OCI-LY7 (cell line): Measurements from ENCODE around the gene COG7. TPM values are rescaled to one million over a fixed set of nuclear protein-coding genes. Genes with fewer than 3 reads are reported as not detected.
"Not testable (repeated sequence)": the region's sequence is repeated elsewhere in the genome, so short reads cannot be mapped to it uniquely, and the experiment has no call there.

Experiments
- BruUV-seq: library from RNA; stranded (reverse); fragments of 400-500 nt; replicated peaks from 2 replicates; lab custom pipeline; 2021; lab: Mats Ljungman, UMichigan
- CTCF ChIA-PET: fragments of 300-600 bp; sonication (Branson Sonifier 250); formaldehyde crosslinking; loops from one replicate; lab custom pipeline; 2022; ENCODE audit warnings: antibody characterized with exemption; ENCODE audit not compliant: unreplicated experiment; lab: Charles Lee
- POLR2A ChIA-PET: fragments of 300-600 bp; sonication (Branson Sonifier 250); formaldehyde crosslinking; loops from one replicate; lab custom pipeline; 2022; ENCODE audit warnings: antibody characterized with exemption; lab: Charles Lee
- DNase-seq: peaks from one replicate; pipeline ENCODE4 v3.0.0-alpha.2; 2015; ENCODE audit warnings: low spot score
- H2AFZ ChIP-seq: fragments of 200-600 bp; sonication (generic), shearing (Covaris generic); 2 replicates; pipeline ENCODE4 v1.6.1; 2014; ENCODE audit warnings: mild to moderate bottlenecking, antibody characterized with exemption, low read length, moderate library complexity
- H3K27ac ChIP-seq: fragments of 200-600 bp; sonication (generic); 2 replicates; pipeline ENCODE4 v1.5.1; 2014; ENCODE audit warnings: mixed run types, low read depth, mild to moderate bottlenecking, moderate library complexity, low read length, inconsistent platforms; ENCODE audit not compliant: poor library complexity, severe bottlenecking
- H3K36me3 ChIP-seq: fragments of 200-600 bp; sonication (generic); 2 replicates; pipeline ENCODE4 v1.6.1; 2014; ENCODE audit warnings: mild to moderate bottlenecking, antibody characterized with exemption, low read length, moderate library complexity, mixed read lengths; ENCODE audit not compliant: insufficient read depth
- H3K4me1 ChIP-seq: fragments of 200-600 bp; sonication (generic); 2 replicates; pipeline ENCODE4 v1.5.1; 2014; ENCODE audit warnings: mild to moderate bottlenecking, low read length; ENCODE audit not compliant: insufficient read depth, poor library complexity, severe bottlenecking
- H3K4me2 ChIP-seq: fragments of 200-600 bp; sonication (generic); 2 replicates; pipeline ENCODE4 v1.6.1; 2014; ENCODE audit warnings: mild to moderate bottlenecking, low read length
- H3K4me3 ChIP-seq: fragments of 200-600 bp; sonication (generic); 2 replicates; pipeline ENCODE4 v1.5.1; 2014; ENCODE audit warnings: mild to moderate bottlenecking, low read depth, low read length; ENCODE audit not compliant: poor library complexity, severe bottlenecking
- H3K79me2 ChIP-seq: fragments of 200-600 bp; sonication (generic); 2 replicates; pipeline ENCODE4 v1.6.1; 2016; ENCODE audit warnings: low read depth, mild to moderate bottlenecking, low read length, moderate library complexity, mixed read lengths; ENCODE audit not compliant: insufficient read depth
- H3K9me2 ChIP-seq: fragments of 200-600 bp; sonication (generic); 2 replicates; pipeline ENCODE4 v1.6.1; 2016; ENCODE audit warnings: mild to moderate bottlenecking, low read length, mixed read lengths; ENCODE audit not compliant: insufficient read depth
- H3K9me3 ChIP-seq: fragments of 200-600 bp; sonication (generic); 2 replicates; pipeline ENCODE4 v1.6.1; 2014; ENCODE audit warnings: mild to moderate bottlenecking, mixed run types, low read length, mixed read lengths
- H4K20me1 ChIP-seq: fragments of 200-600 bp; sonication (generic); 2 replicates; pipeline ENCODE4 v1.6.1; 2014; ENCODE audit warnings: mild to moderate bottlenecking, antibody characterized with exemption, low read length, moderate library complexity, mixed read lengths; ENCODE audit not compliant: insufficient read depth
- CTCF ChIP-seq: fragments of 200-600 bp; sonication (generic); conservative IDR thresholded peaks from 2 replicates; pipeline ENCODE4 v1.5.1; 2014; ENCODE audit warnings: mild to moderate bottlenecking, antibody characterized with exemption, low read length, moderate library complexity, mixed read lengths
- EZH2phosphoT487 ChIP-seq: fragments of 200-600 bp; sonication (generic); IDR thresholded peaks from 2 replicates; pipeline ENCODE4 v1.6.1; 2018; ENCODE audit warnings: low read depth, borderline replicate concordance, mild to moderate bottlenecking, mixed run types, antibody characterized with exemption, low read length, moderate library complexity, mixed read lengths
- intact Hi-C: fragments of 100-400 bp; cut with micrococcal nuclease; formaldehyde crosslinking; loops from one replicate; pipeline ENCODE4 v1.10.0; 2022; ENCODE audit not compliant: unreplicated experiment
- total RNA-seq, 2 experiments: library from RNA; depleted of rRNA in 1 of 2; stranded (reverse); fragments of >200 nt in 1 of 2; shearing (Covaris generic) in 1 of 2; gene quantifications; 2 replicates each; pipeline ENCODE4 v1.2.3, GENCODE V29; 2014 to 2022

Gene COG7
- total RNA-seq, 2 experiments from 2014 or later, result 11.4 to 21.0 TPM

GRCh38 chr16:23367988-23368387 is 85.0 kb downstream of the COG7 start:
- intact Hi-C loops, result no loop called here
- ChIA-PET CTCF (no interaction called here), POLR2A (interaction anchor here (0.6 kb wide), 1 partner anchor 231 kb away, joined by 3 read pairs; no protein-coding TSS in a partner anchor)
- Histone ChIP-seq H4K20me1 (no peaks in the 10 kb centered on the region), H2AFZ (no peak overlapping the region), H3K36me3 (no peaks in the 10 kb centered on the region), H3K4me3 (no peak overlapping the region), H3K27ac (no peak overlapping the region), H3K9me3 (no peaks in the 10 kb centered on the region), H3K4me2 (no peak overlapping the region), H3K79me2 (no peaks in the 10 kb centered on the region), H3K4me1 (peaks cover 18% of the 10 kb centered on the region), H3K9me2 (no peaks in the 10 kb centered on the region)
- no peak for DNase-seq
- TF ChIP-seq EZH2phosphoT487 (no peak), CTCF (no peak)
- no TSS peak for BruUV-seq

GRCh38 chr16:23367564-23367963 is 85.4 kb downstream of the COG7 start:
- CTCF ChIA-PET, result no interaction called here
- TF ChIP-seq EZH2phosphoT487, result no peak
- no peak for TF ChIP-seq CTCF

GRCh38 chr16:23366341-23366740 is 86.6 kb downstream of the COG7 start:
- H3K79me2 ChIP-seq, CTCF ChIA-PET, BruUV-seq, H3K36me3 ChIP-seq, H3K4me3 ChIP-seq, H3K9me3 ChIP-seq, H3K9me2 ChIP-seq, DNase-seq, H4K20me1 ChIP-seq, intact Hi-C loops: not testable (repeated sequence)
- Histone ChIP-seq H2AFZ (peak overlapping the region; percentile 79), H3K4me1 (peaks cover 18% of the 10 kb centered on the region), H3K27ac (peak overlapping the region; percentile 31), H3K4me2 (peak overlapping the region; percentile 43; the same call in 1 of the 2 replicates)
- POLR2A ChIA-PET, result interaction anchor here (0.5 to 1.7 kb wide), 4 partner anchors 13 to 155 kb away, joined by 3 to 4 read pairs (median 3); no protein-coding TSS in a partner anchor

More at GRCh38 chr16:23367564-23367963, 85.4 kb downstream of the COG7 start:
- Histone ChIP-seq H3K4me1 (peaks cover 18% of the 10 kb centered on the region), H2AFZ (no peak overlapping the region), H3K79me2 (no peaks in the 10 kb centered on the region), H3K4me2 (no peak overlapping the region), H3K9me2 (no peaks in the 10 kb centered on the region), H3K9me3 (no peaks in the 10 kb centered on the region), H3K4me3 (no peak overlapping the region), H3K36me3 (no peaks in the 10 kb centered on the region), H4K20me1 (no peaks in the 10 kb centered on the region), H3K27ac (no peak overlapping the region)
- no TSS peak for BruUV-seq
- intact Hi-C loops, result no loop called here
- POLR2A ChIA-PET, result no interaction called here
- no peak for DNase-seq
